Fibroblast of lung (primary cell): ENCODE data around the gene ANKS4B.

ENCODE experiments used
- CTCF ChIP-seq, 2 donors: IDR thresholded peaks in 1 of 2; conservative IDR thresholded peaks in 1 of 2; 1 replicate in 1 of 2; 2 replicates in 1 of 2; pipeline ENCODE4 v1.5.1; 2011 to 2012; ENCODE audit warnings: low read length in 2 of 2, control low read depth in 1 of 2, inconsistent platforms in 1 of 2, low read depth in 1 of 2, mild to moderate bottlenecking in 1 of 2
- EZH2 ChIP-seq: IDR thresholded peaks from 2 replicates; pipeline ENCODE4 v1.5.1; 2012; ENCODE audit warnings: low read length, control low read depth, mild to moderate bottlenecking; ENCODE audit errors: missing control alignments

GRCh38 chr16:21283521-21284289 lies 50.2 kb downstream of the ANKS4B start:
- peak; percentile 39 to 55 for TF ChIP-seq CTCF (conservative IDR thresholded peaks at IDR 0.05 in 1 of 2, IDR thresholded peaks at IDR 0.05 in 1 of 2; ENCODE audit: low read depth in 1 of 2, low read length in 2 of 2)
- TF ChIP-seq EZH2: no peak
